DMS79 treated with DMSO at 0.1 percent for 48 hours (cell line): Measurements from ENCODE around the gene OSBP2.

Experiments
- DNase-seq: peaks from one replicate; lab custom pipeline; 2025; lab: John Stamatoyannopoulos, UW

The OSBP2 gene

DNA sequence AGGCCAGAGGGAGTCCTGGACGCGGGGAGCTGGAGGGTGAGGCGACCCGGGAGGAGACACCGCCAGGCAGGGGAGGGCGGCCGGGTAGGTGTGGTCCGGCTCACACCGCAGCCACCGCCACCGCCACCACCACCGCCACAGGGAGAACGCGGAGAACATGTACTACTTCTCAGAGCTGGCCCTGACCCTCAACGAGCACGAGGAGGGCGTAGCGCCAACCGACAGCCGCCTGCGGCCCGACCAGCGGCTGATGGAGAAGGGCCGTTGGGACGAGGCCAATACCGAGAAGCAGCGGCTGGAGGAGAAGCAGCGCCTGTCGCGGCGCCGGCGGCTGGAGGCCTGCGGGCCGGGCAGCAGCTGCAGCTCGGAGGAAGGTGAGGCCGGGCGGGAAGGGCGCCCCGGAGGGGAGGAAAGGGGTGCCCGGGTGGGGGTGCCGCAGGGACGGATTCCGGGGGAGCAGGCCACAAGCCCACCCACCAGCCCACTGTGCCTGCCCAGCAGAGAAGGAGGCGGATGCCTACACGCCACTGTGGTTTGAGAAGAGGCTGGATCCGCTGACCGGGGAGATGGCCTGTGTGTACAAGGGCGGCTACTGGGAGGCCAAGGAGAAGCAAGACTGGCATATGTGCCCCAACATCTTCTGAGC, 211.1 kb downstream of the OSBP2 start:
- no peak for DNase-seq

DNA sequence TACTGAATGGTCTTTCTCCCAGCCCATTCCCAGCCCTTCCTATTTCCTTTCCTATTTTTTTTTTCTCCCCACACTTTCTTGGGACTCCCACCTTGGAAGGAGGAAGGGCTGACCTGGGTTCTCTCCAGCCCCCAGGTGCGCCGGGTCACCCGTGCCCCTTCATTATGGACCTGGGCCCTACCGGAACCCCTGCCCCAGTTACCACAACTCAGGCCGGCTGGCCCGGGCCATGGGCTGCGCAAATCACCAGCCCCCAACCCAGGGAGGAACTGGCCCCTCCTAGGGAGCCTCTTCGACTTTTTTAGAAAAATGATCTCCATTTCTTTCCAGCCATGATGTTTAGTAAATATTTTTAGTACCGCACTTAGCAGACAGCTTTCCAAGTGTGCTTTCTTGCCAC, 211.7 kb downstream of the OSBP2 start:
- DNase-seq, result no peak

DNA sequence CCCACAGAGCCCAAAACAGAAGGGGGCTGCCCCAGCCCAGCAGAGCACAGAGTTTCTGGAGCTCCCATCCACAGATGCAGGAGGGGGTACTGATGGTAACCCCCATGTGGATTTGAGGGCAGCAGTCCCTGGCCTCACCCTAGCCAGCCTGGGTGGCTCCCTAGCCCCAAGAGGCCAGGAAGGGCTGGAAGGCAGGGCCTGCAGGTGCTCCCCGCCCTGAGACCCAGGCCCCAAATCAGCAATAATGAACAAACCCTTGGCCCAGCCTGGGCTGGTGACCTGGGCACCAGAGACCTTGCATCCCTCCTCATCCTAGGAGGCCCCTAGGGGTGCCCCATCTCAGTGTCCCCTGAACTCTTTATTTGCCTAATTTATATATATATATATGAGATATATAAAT, 212.3 kb downstream of the OSBP2 start:
- no peak for DNase-seq

DNA sequence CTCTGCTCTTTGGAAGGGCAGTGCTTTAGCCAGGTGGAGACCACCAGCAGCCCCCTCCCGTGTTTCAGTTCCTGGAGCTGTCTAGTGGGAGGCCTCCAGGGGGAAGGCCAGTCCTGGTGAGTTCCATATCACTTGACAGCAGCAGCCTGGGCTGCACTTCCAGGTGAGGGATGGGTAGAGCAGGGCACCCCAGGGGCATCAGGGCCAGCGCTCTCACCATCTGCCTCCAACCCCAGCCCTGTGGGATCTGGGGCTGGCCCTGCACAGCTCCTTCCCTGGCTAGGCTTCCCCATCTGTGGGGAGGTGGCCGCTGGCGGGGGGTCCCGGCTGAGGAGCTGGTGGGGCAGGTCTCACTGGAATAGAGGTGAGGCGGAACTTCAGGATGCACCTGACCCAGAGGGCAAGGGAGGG, 213.4 kb downstream of the OSBP2 start:
- DNase-seq, result no peak

DNA sequence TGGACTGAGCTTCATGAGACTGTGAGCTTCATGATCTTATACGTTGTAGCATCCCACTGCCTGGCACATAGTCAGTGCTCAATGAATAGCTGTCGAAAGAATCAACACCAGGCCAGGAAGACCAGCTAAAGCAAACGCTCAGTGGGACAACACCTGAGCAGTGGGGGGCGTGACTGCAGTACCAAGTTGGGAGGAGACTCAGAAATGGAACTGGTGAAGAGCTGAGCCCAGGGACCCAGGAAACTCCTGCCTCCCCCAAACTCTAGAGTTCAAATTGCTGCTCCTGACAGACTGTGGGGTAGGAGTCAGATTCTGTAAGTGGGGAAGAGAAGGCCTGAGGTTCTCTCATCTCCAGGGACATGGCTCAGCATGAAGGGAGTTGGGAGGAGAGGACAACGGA, 214.6 kb downstream of the OSBP2 start:
- DNase-seq, result no peak

DNA sequence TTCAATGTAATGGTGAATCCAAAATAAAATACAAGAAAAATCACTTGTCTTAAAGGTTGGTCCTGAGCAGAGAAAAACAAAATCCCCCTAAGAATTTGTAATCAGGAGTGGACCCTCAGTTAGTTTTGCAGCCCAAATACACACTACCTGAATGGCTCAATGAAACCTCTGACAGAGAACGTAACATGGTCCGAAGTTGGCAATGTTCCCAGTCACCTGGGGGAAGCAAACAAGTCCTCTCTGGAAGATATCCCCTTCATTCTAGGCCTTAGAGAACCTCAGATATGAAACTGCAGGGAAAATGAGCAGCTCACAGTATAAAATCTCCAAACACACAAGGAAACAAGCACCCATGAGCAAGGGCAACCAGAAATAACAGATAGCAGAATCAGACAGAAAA, 215.7 kb downstream of the OSBP2 start:
- DNase-seq, result no peak

DNA sequence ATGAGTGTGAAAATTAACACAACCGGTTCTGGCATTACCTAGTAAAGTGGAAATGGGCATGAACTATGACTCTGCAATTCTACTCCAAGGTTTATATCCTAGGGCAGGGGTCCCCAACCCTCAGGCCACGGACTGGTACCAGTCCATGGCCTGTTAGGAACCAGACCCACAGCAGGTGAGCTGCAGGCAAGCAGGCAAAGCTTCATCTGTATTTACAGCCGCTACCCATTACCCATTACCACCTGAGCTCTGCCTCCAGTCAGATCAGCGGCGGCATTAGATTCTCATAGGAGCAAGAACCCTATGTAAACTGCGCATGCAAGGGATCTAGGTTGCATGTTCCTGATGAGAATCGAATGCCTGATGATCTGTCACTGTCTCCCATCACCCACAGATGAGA, 224.1 kb downstream of the OSBP2 start:
- DNase-seq, result no peak

DNA sequence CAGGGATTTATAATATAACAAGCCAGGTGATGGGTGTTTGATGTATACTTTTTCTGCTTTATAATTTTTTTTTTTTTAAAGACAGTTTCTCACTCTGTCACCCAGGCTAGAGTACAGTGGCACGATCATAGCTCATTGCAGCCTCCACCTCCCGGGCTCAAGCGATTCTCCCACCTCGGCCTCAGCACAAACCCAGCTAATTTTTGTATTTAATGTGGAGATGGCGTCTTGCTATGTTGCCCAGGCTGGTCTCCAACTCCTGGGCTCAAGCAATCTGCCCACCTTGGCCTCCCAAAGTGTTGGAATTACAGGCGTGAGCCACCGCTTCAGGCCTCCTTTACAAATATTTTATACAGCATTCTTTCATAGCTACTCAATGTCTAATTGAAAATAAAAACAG, 225.3 kb downstream of the OSBP2 start:
- DNase-seq, result no peak

DNA sequence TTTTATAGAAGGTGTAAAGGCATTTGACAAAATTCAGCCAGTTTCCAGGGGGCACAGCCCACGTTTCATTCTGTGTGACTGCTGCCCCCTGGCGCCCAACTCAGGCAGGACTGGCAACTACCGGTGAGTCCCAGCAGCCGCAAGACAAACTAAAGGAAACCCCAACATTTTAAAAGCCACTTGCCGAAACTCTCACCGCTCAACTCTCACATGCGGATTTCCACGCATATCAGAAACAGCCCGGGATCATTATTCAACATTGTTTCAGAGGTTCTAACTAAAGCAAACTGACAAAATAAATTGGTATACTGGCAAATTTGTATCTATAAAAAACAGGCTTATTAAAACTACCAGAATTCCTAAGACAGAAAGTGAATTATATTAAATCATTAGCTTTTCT, 225.7 kb downstream of the OSBP2 start:
- peak; percentile 33 for DNase-seq

DNA sequence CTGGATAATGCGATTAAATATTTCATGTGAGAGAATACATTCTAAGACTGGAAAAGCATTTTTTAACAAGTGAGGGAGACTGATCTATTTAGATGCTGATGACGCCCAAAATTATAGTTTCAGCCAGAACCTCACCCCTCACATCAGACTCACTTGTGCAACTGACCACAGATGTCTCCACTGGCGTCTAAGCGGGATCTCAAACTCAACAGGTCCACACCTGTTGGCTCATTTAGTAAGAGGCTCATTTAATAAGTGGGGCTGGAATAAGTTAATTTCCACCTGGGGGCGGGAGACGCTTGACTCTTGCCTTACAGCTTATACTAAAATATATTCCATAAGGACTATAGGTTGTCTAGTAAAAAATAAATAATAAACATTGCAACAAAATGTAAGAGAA, 226.4 kb downstream of the OSBP2 start:
- DNase-seq, result no peak

DNA sequence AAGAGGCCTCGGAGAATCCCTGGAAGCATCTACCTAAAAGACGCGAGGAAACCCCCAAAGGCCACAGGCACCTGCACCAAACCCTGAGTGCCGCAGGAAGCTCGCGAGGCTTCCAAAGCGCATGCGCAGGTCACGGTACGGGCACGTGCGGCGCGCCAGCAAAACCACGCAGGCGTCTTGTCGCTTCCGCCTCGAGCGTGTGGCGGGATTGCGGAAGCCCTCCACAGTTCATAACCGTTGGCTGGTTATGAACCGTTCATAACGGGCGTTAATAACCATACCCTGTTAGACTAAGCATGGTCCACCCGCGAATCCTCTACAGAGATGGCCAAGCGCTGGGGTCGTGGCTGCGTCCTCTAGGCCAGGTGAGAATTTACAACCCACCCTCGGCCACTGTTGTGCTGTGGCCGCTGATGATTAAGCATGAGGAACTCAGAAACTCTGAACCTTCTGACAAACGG, 227.5 kb downstream of the OSBP2 start:
- no peak for DNase-seq

DNA sequence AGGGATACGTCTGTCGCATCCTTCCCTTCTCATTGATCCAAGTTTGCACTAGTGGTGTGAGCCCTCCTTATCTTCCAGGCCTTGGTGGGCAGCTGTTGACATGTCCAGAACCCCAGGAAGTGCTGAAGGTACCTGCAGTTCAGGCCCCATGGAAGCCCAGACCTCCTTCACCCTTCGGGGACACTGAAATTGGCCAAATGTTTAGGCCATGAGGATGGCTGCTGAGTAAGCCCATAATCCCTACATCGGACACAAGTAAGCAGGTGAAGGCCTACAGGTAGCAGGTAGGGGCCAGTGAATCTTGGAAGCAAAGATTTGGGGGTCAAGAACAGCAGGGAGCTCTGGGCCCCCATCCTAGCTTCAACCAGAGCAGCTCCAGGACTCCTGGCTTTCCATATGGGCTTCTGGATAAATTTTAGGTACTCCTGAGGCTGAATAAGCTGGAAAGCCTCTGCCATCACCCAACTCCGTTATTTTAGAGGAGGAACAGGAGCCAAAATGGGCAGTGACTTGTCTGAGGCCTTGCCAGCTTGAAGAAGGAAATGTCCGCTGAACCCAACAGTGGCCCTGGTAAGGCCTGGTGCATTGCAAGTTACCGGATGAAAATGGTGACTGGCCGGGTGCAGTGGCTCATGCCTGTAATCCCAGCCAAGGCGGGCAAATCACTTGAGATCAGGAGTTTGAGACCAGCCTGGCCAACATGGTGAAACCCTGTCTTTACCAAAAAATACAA, 228.7 kb downstream of the OSBP2 start:
- no peak for DNase-seq

DNA sequence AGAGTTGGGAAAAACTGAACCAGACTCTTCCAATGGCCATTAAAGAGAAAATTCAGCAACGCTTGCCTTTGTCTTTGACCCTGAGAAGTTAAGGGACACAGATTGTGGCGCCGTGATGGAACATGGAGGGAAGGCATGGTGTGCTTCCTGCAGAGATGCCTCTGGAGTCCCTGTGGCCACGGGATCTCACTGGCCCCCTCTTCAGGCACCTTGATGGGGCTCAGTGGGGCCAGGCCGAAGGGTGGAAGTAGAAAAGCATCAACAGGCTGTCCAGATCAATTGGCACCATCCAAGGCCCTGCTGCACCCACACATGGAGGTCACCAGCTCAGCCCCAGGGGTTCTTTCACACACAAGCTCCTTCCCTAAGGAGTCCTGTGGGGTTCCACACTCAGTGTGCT, 231.0 kb downstream of the OSBP2 start:
- DNase-seq, result no peak

DNA sequence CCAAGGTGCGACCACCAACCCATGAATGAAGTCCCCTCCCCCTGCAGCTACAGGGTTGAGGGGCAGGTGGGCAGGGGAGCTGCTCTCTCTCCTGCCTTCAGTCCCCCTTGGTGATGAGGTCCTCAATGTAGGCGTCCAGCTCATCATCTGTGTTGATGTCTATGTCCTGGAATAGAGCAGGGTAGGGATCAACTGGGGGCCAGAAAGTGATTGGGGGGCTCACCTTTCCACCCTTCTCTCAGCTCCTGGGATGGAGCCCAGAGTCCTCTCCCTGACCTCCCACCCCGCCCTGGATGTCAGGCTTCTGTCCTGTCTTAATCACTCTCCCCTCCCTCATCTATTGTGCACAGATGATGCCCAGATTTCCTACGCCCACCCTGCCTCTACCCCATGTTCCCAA, 232.0 kb downstream of the OSBP2 start:
- DNase-seq, result no peak

DNA sequence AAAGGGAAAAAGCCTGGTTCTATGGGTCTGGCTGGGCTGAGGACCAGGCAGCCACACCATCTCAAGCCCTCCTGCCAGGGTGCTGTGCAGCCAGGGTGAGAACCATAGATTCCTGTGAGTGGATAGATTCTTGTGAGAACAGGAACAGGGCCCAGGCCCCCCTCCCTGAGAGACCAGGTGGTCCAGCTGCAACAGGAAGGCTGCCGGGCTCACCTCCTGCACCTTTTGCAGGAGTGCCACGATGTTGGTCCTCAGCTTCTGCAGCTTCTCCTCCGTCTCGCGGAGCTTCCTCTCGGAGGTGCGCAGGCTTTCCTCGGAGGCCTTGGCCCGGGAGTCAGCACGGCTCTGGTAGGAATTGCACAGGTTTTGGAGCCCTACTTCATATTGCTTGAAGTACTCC, 233.1 kb downstream of the OSBP2 start:
- DNase-seq, result no peak

DNA sequence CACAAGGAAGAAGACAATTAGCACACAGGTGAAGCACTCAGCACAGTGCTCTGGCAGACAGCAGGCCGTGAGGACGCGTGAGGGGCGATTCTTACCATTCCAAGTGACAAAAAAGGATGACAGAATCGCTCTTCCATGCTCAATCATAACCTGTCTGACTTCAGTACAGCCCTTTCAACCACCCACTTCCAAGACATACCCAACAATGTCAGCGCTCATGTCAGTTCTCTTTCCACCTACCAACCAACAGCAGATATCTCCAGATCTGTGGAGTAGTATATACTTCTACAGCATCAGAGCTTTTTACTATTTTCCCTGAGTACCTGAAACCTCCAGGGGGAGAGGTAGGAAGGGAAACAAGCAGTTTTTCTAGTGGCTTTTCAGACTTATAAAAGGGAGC, 233.7 kb downstream of the OSBP2 start:
- no peak for DNase-seq

DNA sequence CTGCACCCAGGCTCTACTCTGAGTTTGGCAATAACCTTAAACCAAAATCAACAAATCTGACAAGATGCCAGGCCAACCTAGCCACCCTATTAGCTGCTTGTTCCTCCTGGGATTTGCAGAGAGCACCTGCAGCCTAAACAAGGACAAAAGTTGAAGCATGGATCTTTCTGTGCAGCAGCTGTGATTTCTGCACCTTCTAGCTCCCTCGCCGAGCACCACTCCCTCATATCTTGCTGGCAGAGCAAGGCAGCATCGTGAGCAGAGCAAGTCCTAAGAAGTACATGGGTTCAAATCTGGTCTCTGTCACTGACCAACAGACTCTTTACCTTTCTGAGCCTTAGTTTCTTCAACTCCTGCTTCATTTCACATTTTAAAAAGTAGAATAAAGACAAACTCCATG, 235.6 kb downstream of the OSBP2 start:
- DNase-seq, result no peak

DNA sequence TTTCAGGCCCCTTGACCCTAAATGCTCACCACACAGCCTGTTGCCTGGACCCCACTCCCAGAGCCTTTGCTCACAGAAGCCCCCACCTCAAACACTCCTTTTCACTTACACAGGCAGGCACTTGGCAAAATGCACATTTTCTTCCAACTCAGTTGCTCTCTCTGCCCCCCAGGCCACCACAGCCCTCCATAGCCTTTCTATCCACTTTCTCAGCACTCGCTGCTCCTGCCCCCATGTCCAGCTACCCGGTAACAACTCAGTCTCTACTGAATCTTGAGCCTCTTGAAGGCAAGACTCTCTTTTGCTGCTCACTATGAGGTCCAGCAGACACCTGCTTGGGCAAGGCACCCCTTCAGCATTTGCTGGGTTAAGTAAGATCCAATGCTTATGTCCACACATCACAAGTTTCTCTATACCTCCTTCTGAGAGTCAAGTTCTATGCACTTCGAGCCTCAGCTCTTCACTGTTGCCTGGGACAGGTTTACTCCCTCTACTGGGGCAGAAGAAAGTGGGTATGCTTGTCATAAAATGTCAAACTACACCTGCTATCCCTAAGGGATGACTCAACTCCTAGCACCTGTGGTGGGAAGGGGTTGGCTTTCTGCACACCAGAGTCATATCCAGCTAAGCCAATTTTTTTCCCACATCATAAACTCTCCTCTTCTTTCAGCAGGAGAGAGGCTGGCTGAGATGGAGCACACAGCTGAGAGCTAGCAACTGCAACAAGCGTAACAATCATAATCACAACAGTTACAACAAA, 237.0 kb downstream of the OSBP2 start:
- DNase-seq, result no peak

DNA sequence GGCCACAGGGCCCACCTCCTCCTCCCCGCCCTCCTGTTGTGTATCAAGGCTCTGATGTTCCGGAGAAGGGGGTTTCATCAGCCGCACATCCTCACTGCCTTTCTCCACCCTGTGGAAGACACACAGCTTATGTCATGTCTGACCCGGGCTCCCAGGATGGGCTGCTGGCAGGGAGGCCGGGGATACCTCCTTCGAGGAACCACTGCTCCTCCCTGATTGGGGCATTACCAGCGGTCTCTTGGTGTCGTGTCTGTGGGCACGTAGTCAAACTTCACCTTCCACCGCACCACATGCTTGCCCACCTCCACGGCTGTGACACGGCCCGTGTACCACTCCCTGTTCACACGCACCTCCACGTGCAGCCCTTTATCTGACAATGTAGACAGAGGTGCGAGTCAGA, 238.0 kb downstream of the OSBP2 start:
- no peak for DNase-seq

DNA sequence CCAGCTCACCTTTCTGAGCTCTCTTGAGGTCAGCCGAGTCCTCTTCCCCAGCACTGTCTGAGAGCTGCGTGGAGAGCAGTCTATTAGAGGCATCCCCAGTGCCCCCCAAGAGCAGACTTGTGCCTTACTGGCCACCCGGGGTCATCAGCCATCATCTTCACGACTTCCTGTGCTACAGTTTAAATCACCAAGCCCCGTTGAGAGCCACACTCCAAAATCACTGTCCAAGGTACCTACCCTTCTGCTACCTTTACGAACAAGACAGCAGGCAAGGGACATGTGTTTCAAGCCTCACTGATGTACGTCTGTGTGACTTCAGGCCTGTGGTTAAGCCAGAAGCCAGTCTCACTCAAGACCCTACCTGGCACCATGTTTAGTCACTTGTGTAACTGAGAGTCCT, 238.8 kb downstream of the OSBP2 start:
- no peak for DNase-seq

DNA sequence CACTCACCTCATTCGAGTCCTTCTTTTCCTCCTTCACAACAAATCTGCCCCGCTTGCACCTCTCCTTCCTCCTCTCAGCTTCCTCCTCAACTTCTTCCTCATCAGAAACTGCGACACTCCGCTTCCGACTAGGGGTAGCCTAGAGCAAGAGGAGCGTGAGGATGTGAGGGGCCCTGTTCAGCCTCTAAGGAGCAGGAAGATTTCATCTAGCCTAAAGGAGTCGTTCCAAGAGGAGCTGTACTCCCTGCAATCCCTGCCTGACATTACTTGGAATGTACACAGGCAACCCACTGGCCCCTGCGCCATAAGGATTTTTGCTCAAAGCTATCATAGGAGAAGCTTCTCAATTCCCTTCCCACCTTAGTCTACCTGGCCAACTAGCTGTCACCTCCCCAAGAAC, 239.4 kb downstream of the OSBP2 start:
- no peak for DNase-seq

DNA sequence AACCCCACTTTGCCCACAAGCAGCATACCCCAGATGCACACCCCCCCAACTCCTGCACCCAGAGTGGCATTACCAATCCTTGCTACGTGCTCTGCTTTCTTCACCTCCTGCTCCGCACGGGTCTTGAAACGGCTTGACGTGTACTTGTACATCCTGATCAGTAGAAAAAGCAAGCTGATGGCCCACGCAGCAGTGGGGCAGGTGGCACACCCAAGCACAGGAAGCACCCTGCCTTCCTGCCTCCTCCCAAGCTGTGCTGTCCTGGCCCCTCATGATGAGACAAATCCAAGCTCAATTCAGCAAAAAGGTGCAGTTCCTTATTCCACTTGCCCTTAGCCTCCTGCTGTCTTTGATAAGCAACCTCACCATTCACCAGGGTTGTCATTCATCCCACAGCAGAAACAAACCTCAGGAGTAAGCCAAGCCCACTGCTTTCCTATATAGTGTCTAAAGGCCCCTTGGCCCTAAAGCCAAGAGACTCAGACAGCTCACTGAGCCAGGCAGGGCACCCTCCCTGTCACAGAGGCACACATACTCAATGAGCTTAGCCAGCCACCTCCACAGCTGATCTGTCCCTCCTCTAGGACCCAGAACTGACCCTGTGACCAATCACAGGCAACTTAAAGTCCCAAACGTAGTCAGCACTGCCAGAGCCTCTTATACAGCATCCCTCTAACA, 246.2 kb downstream of the OSBP2 start:
- no peak for DNase-seq

DNA sequence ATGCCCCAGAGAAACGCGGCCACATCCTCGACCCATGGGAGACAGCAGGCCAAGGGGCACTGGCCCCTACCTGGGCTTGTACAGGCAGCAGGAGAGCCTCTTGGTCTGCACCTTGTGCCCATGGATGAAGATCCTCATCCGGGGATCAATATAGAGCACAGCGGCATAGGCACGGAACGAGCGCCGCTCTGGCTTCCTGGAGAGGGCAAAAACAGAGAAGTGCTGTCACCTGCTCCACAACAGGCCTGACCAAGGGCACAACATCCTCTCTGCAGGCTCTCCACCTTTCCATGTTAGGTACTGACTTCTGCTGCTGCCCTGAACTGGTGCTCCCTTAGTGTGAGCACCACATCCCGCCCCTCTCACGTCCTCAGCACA, 246.7 kb downstream of the OSBP2 start:
- DNase-seq, result no peak
